OCI-LY1 (cell line): Measurements from ENCODE around the gene TGM6.

Source experiments
- H2AFZ ChIP-seq: fragments of 200-600 bp; sonication (generic), shearing (Covaris generic); 2 replicates; pipeline ENCODE4 v1.6.0; 2014; ENCODE audit warnings: antibody characterized with exemption, mild to moderate bottlenecking, low read length
- H3F3A ChIP-seq: fragments of 200-600 bp; sonication (generic), shearing (Covaris generic); 2 replicates; pipeline ENCODE4 v1.6.0; 2014; ENCODE audit warnings: mild to moderate bottlenecking, antibody characterized with exemption, low read length, moderate library complexity; ENCODE audit not compliant: insufficient read depth
- H3K27ac ChIP-seq: fragments of 200-600 bp; sonication (generic); 2 replicates; pipeline ENCODE4 v1.5.1; 2014; ENCODE audit warnings: low read length, mixed run types, mild to moderate bottlenecking, low read depth; ENCODE audit not compliant: poor library complexity, severe bottlenecking
- H3K27me3 ChIP-seq: fragments of 200-600 bp; sonication (generic); 2 replicates; pipeline ENCODE4 v1.6.0; 2014; ENCODE audit warnings: antibody characterized with exemption, mild to moderate bottlenecking, low read length, moderate library complexity; ENCODE audit not compliant: insufficient read depth
- H3K36me3 ChIP-seq: fragments of 200-600 bp; sonication (generic); 2 replicates; pipeline ENCODE4 v1.6.1; 2014; ENCODE audit warnings: mild to moderate bottlenecking, antibody characterized with exemption, low read length, moderate library complexity, mixed read lengths; ENCODE audit not compliant: insufficient read depth
- H3K4me1 ChIP-seq: fragments of 200-600 bp; sonication (generic); 2 replicates; pipeline ENCODE4 v1.5.1; 2014; ENCODE audit warnings: mild to moderate bottlenecking, low read length, moderate library complexity; ENCODE audit not compliant: insufficient read depth, severe bottlenecking
- H3K4me2 ChIP-seq: fragments of 200-600 bp; sonication (generic), shearing (Covaris generic); 2 replicates; pipeline ENCODE4 v1.6.1; 2014; ENCODE audit warnings: low read length
- H3K4me3 ChIP-seq: fragments of 200-600 bp; sonication (generic); 2 replicates; pipeline ENCODE4 v1.5.1; 2014; ENCODE audit warnings: low read length, low read depth, mild to moderate bottlenecking, mixed read lengths; ENCODE audit not compliant: poor library complexity, severe bottlenecking
- H3K79me2 ChIP-seq: fragments of 200-600 bp; shearing (Covaris generic); 2 replicates; pipeline ENCODE4 v1.6.1; 2016; ENCODE audit warnings: mixed run types, low read length, mixed read lengths; ENCODE audit not compliant: insufficient read depth
- H3K9ac ChIP-seq: fragments of 200-600 bp; sonication (generic), shearing (Covaris generic); 2 replicates; pipeline ENCODE4 v1.6.1; 2014; ENCODE audit warnings: mild to moderate bottlenecking, low read length, mixed read lengths
- H3K9me2 ChIP-seq: fragments of 200-600 bp; sonication (generic), shearing (Covaris generic); 2 replicates; pipeline ENCODE4 v1.6.1; 2014; ENCODE audit warnings: low read depth, mild to moderate bottlenecking, low read length, mixed read lengths
- H3K9me3 ChIP-seq: fragments of 200-600 bp; shearing (Covaris generic); 2 replicates; pipeline ENCODE4 v1.6.1; 2014; ENCODE audit warnings: low read length, mixed read lengths
- H4K20me1 ChIP-seq: fragments of 200-600 bp; sonication (generic), shearing (Covaris generic); 2 replicates; pipeline ENCODE4 v1.6.0; 2016; ENCODE audit warnings: mild to moderate bottlenecking, low read length; ENCODE audit not compliant: insufficient read depth
- CTCF ChIP-seq: fragments of 200-600 bp; sonication (generic), shearing (Covaris generic); IDR thresholded peaks from 2 replicates; pipeline ENCODE4 v1.5.1; 2017; ENCODE audit warnings: mild to moderate bottlenecking, antibody characterized with exemption, low read length, moderate library complexity, mixed read lengths
- EZH2 ChIP-seq: fragments of 200-600 bp; sonication (generic), shearing (Covaris generic); IDR thresholded peaks from 2 replicates; pipeline ENCODE4 v1.8.0; 2017; ENCODE audit warnings: borderline replicate concordance, mixed run types, mild to moderate bottlenecking, antibody characterized with exemption, low read length, moderate library complexity, mixed read lengths

TGM6 gene

GRCh38 chr20:2480381-2480780, 99.7 kb downstream of the TGM6 start:
- Histone ChIP-seq H3K36me3 (peaks cover 64% of the 10 kb centered on the region), H3K9me3 (peaks cover 9% of the 10 kb centered on the region; the same call in 1 of the 2 replicates), H3K9ac (no peak overlapping the region), H3K4me1 (no peaks in the 10 kb centered on the region), H4K20me1 (no peaks in the 10 kb centered on the region), H3K4me3 (no peak overlapping the region), H3K4me2 (no peak overlapping the region), H3F3A (no peaks in the 10 kb centered on the region), H3K9me2 (no peaks in the 10 kb centered on the region), H3K27me3 (no peaks in the 10 kb centered on the region), H3K79me2 (no peaks in the 10 kb centered on the region), H3K27ac (no peak overlapping the region), H2AFZ (no peak overlapping the region)
- TF ChIP-seq EZH2 (no peak), CTCF (no peak)
